ENCODE measurements around the gene MBD5.

GRCh38 chr2:148519013-148519412, 498.1 kb downstream of the MBD5 start:
- no peak for TF ChIP-seq POLR2A (IDR thresholded peaks at IDR 0.05)
- no peak for TF ChIP-seq CTCF (IDR thresholded peaks at IDR 0.05)

Data from thyroid gland (tissue), 4 donors.